Mammary epithelial cell (primary cell): ENCODE measurements around the gene PALLD.

ENCODE experiments used
- EZH2 ChIP-seq: IDR thresholded peaks from 2 replicates; pipeline ENCODE4 v1.6.1; 2012; ENCODE audit warnings: low read length, inconsistent platforms, borderline replicate concordance
- TF ChIP-seq, protein P1 (sequence below), 2 donors: IDR thresholded peaks in 1 of 2; conservative IDR thresholded peaks in 1 of 2; 2 replicates each; pipeline ENCODE4 v1.5.1; 2011 to 2012; ENCODE audit warnings: inconsistent platforms in 2 of 2, low read length in 2 of 2, mild to moderate bottlenecking in 2 of 2, control low read depth in 1 of 2, low read depth in 1 of 2; ENCODE audit not compliant: insufficient read depth in 1 of 2; ENCODE audit errors: extremely low read depth in 1 of 2

DNA sequence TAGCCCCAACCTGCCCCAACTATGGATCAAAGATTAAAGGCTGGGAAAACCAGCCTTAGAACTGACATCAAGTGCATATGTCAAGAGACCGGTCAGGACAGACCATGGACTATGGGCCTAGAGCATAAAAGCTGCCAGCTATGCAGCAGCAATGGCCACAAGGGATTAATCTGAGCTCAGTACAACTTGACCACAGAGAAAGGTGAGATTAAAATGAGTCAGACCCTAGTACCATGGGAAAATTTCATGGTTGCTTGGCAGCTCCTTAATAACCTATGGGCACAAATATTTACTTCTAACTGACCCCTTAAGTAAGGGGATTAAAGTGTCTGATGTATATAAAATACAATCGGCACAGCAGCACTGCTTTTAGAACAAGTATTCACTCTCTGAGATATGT lies 458.8 kb downstream of the PALLD start:
- TF ChIP-seq EZH2, result no peak
- TF ChIP-seq, protein P1, sequence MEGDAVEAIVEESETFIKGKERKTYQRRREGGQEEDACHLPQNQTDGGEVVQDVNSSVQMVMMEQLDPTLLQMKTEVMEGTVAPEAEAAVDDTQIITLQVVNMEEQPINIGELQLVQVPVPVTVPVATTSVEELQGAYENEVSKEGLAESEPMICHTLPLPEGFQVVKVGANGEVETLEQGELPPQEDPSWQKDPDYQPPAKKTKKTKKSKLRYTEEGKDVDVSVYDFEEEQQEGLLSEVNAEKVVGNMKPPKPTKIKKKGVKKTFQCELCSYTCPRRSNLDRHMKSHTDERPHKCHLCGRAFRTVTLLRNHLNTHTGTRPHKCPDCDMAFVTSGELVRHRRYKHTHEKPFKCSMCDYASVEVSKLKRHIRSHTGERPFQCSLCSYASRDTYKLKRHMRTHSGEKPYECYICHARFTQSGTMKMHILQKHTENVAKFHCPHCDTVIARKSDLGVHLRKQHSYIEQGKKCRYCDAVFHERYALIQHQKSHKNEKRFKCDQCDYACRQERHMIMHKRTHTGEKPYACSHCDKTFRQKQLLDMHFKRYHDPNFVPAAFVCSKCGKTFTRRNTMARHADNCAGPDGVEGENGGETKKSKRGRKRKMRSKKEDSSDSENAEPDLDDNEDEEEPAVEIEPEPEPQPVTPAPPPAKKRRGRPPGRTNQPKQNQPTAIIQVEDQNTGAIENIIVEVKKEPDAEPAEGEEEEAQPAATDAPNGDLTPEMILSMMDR (conservative IDR thresholded peaks at IDR 0.05 in 1 of 2, IDR thresholded peaks at IDR 0.05 in 1 of 2; ENCODE audit: extremely low read depth in 1 of 2, insufficient read depth in 1 of 2, low read depth in 1 of 2, low read length in 2 of 2), result no peak
